OCI-LY3 (cell line): ENCODE results near the gene ITSN2.
"Not testable (repeated sequence)": the region's sequence is repeated elsewhere in the genome, so short reads cannot be mapped to it uniquely, and the experiment has no call there.

ENCODE experiments used
- H2AFZ ChIP-seq: fragments of 200-600, 300-600 bp; shearing (Covaris generic); 2 replicates; pipeline ENCODE4 v1.6.0; 2014; ENCODE audit warnings: antibody characterized with exemption, low read depth, low read length
- H3K27ac ChIP-seq: fragments of 200-600, 300-600 bp; sonication (generic); 2 replicates; pipeline ENCODE4 v1.5.1; 2014; ENCODE audit warnings: mild to moderate bottlenecking, low read length, moderate library complexity, mixed read lengths
- H3K27me3 ChIP-seq: fragments of 200-600, 300-600 bp; sonication (generic); 2 replicates; pipeline ENCODE4 v1.6.1; 2014; ENCODE audit warnings: low read depth, low read length, mixed read lengths
- H3K36me3 ChIP-seq: fragments of 200-600, 300-600 bp; sonication (generic); replicated peaks from 2 replicates; pipeline ENCODE3; 2014; ENCODE audit warnings: low read depth, low read length, mixed read lengths
- H3K4me1 ChIP-seq: fragments of 300-600, 200-600 bp; sonication (generic); 2 replicates; pipeline ENCODE4 v1.6.1; 2014; ENCODE audit warnings: low read length, mixed read lengths
- H3K4me2 ChIP-seq: fragments of 200-600, 300-600 bp; sonication (generic); 2 replicates; pipeline ENCODE4 v1.6.1; 2014; ENCODE audit warnings: low read length, mixed read lengths
- H3K4me3 ChIP-seq: fragments of 300-600, 200-600 bp; sonication (generic); 2 replicates; pipeline ENCODE4 v1.5.1; 2014; ENCODE audit warnings: antibody characterized with exemption, mild to moderate bottlenecking, low read length, moderate library complexity
- H3K79me2 ChIP-seq: fragments of 300-600, 200-600 bp; shearing (Covaris generic); 2 replicates; pipeline ENCODE4 v1.6.1; 2014; ENCODE audit warnings: mild to moderate bottlenecking, low read length, mixed read lengths
- H3K9ac ChIP-seq: fragments of 300-600, 200-600 bp; shearing (Covaris generic); 2 replicates; pipeline ENCODE4 v1.6.0; 2014; ENCODE audit warnings: mild to moderate bottlenecking, low read length, moderate library complexity
- H3K9me3 ChIP-seq: fragments of 200-600, 300-600 bp; shearing (Covaris generic); 2 replicates; pipeline ENCODE4 v1.6.1; 2014; ENCODE audit warnings: low read length, mixed read lengths; ENCODE audit not compliant: insufficient read depth
- H4K20me1 ChIP-seq: fragments of 200-600, 300-600 bp; sonication (generic); 2 replicates; pipeline ENCODE4 v1.6.1; 2016; ENCODE audit warnings: low read length, mixed read lengths; ENCODE audit not compliant: insufficient read depth
- EZH2phosphoT487 ChIP-seq: fragments of 200-600 bp; shearing (Covaris generic); IDR thresholded peaks from 2 replicates; pipeline ENCODE4 v1.6.1; 2018; ENCODE audit warnings: antibody characterized with exemption, mixed run types, low read depth
- TF ChIP-seq, protein P1 (sequence below): fragments of 200-600, 300-600 bp; sonication (generic); IDR thresholded peaks from 2 replicates; pipeline ENCODE4 v1.5.1; 2014; ENCODE audit warnings: antibody characterized with exemption, low read length, low read depth

The ITSN2 gene

GRCh38 chr2:24342110-24342910 is 18.0 kb downstream of the ITSN2 start:
- no peaks in the 10 kb centered on the region for H3K27me3 ChIP-seq
- peak overlapping the region; percentile 32 for H3K4me2 ChIP-seq
- peaks cover 67% of the 10 kb centered on the region for H4K20me1 ChIP-seq
- TF ChIP-seq EZH2phosphoT487: no peak
- TF ChIP-seq, protein P1, sequence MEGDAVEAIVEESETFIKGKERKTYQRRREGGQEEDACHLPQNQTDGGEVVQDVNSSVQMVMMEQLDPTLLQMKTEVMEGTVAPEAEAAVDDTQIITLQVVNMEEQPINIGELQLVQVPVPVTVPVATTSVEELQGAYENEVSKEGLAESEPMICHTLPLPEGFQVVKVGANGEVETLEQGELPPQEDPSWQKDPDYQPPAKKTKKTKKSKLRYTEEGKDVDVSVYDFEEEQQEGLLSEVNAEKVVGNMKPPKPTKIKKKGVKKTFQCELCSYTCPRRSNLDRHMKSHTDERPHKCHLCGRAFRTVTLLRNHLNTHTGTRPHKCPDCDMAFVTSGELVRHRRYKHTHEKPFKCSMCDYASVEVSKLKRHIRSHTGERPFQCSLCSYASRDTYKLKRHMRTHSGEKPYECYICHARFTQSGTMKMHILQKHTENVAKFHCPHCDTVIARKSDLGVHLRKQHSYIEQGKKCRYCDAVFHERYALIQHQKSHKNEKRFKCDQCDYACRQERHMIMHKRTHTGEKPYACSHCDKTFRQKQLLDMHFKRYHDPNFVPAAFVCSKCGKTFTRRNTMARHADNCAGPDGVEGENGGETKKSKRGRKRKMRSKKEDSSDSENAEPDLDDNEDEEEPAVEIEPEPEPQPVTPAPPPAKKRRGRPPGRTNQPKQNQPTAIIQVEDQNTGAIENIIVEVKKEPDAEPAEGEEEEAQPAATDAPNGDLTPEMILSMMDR: peak; percentile 34
- peaks cover 38% of the 10 kb centered on the region for H3K4me1 ChIP-seq
- H3K79me2 ChIP-seq: peaks cover 99% of the 10 kb centered on the region
- peaks cover 2% of the 10 kb centered on the region for H3K36me3 ChIP-seq
- peak overlapping the region; percentile 5; the same call in 1 of the 2 replicates for H3K4me3 ChIP-seq
- no peak overlapping the region for H3K9ac ChIP-seq
- H2AFZ ChIP-seq: no peak overlapping the region
- H3K27ac ChIP-seq: peak overlapping the region; percentile 25
- no peaks in the 10 kb centered on the region for H3K9me3 ChIP-seq

DNA sequence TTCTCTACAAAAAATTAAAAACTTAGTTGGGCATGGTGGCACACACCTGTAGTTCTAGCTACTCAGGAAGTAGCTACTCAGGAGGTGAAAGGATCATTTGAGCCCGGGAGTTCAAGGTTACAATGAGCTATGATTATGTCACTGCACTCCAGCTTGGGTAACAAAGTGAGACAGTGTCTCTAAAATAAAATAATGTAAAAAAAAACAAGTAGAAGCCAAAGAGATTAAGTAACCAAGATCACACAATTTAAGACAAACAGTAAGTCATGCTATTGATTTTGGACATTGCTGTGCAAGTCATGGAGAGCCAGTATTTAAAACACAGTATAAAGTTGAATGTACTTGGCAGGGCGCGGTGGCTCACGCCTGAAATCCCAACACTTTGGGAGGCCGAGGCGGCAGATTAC is 20.5 kb downstream of the ITSN2 start:
- TF ChIP-seq, protein P1: no peak
- no peak for TF ChIP-seq EZH2phosphoT487
- no peak overlapping the region for H3K27ac ChIP-seq
- no peak overlapping the region for H3K4me2 ChIP-seq
- H3K4me3 ChIP-seq: no peak overlapping the region
- H3K9me3 ChIP-seq: no peaks in the 10 kb centered on the region
- peaks cover 61% of the 10 kb centered on the region for H4K20me1 ChIP-seq
- no peaks in the 10 kb centered on the region for H3K27me3 ChIP-seq
- peaks cover 38% of the 10 kb centered on the region for H3K4me1 ChIP-seq
- peaks cover 2% of the 10 kb centered on the region for H3K36me3 ChIP-seq
- H2AFZ ChIP-seq: no peak overlapping the region
- no peak overlapping the region for H3K9ac ChIP-seq
- H3K79me2 ChIP-seq: peaks cover 91% of the 10 kb centered on the region

- H3K27ac ChIP-seq, H3K4me3 ChIP-seq, H3K4me2 ChIP-seq, H2AFZ ChIP-seq, H3K27me3 ChIP-seq, H3K9me3 ChIP-seq, H3K36me3 ChIP-seq, H3K9ac ChIP-seq: not testable (repeated sequence)
- H3K79me2 ChIP-seq: peaks cover 88% of the 10 kb centered on the region
- peaks cover 57% of the 10 kb centered on the region for H4K20me1 ChIP-seq
- H3K4me1 ChIP-seq: peaks cover 35% of the 10 kb centered on the region
Observed at GRCh38 chr2:24339098-24339497, 21.2 kb downstream of the ITSN2 start.

- Histone ChIP-seq H3K9ac (no peak overlapping the region), H3K4me2 (peak overlapping the region; percentile 30), H3K36me3 (no peaks in the 10 kb centered on the region), H3K27me3 (no peaks in the 10 kb centered on the region), H4K20me1 (peaks cover 49% of the 10 kb centered on the region), H3K9me3 (no peaks in the 10 kb centered on the region), H3K4me1 (peaks cover 33% of the 10 kb centered on the region), H2AFZ (no peak overlapping the region), H3K79me2 (peaks cover 89% of the 10 kb centered on the region), H3K4me3 (no peak overlapping the region), H3K27ac (0 out of 2 replicates have a peak overlapping the region, but pooled peaks have one; percentile 12)
- TF ChIP-seq, protein P1: peak; percentile 38
- TF ChIP-seq EZH2phosphoT487: no peak
Observed at GRCh38 chr2:24337890-24338289, 22.4 kb downstream of the ITSN2 start.
